Parathyroid adenoma (tissue), 2 donors: ENCODE results near the gene SP100.
"Not testable (repeated sequence)": the region's sequence is repeated elsewhere in the genome, so short reads cannot be mapped to it uniquely, and the experiment has no call there.

Source experiments
- H2AFZ ChIP-seq: fragments of 300-600 bp; sonication (generic); one replicate; pipeline ENCODE4 v1.7.0; 2017; ENCODE audit warnings: antibody characterized with exemption, mild to moderate bottlenecking
- H3K27ac ChIP-seq: fragments of 300-600 bp; sonication (generic); one replicate; pipeline ENCODE4 v1.7.0; 2017
- H3K27me3 ChIP-seq: fragments of 300-600 bp; sonication (generic); one replicate; pipeline ENCODE4 v1.7.0; 2017; ENCODE audit warnings: low read length; ENCODE audit not compliant: control insufficient read depth, insufficient read depth
- H3K36me3 ChIP-seq: fragments of 300-600 bp; sonication (generic); one replicate; pipeline ENCODE4 v1.7.0; 2017; ENCODE audit warnings: low read length; ENCODE audit not compliant: control insufficient read depth, insufficient read depth
- H3K4me1 ChIP-seq: fragments of 300-600 bp; sonication (generic); one replicate; pipeline ENCODE4 v1.7.0; 2017; ENCODE audit warnings: control low read depth
- H3K4me2 ChIP-seq: fragments of 300-600 bp; sonication (generic); one replicate; pipeline ENCODE4 v1.7.0; 2017; ENCODE audit warnings: low read length
- H3K4me3 ChIP-seq: fragments of 300-600 bp; sonication (generic); one replicate; pipeline ENCODE4 v1.7.0; 2017; ENCODE audit warnings: low read depth, low read length
- H3K79me2 ChIP-seq: fragments of 300-600 bp; sonication (generic); one replicate; pipeline ENCODE4 v1.7.0; 2017; ENCODE audit warnings: control low read depth
- H3K9ac ChIP-seq: fragments of 300-600 bp; sonication (generic); one replicate; pipeline ENCODE4 v1.7.0; 2017; ENCODE audit warnings: mild to moderate bottlenecking
- H3K9me3 ChIP-seq: fragments of 300-600 bp; sonication (generic); one replicate; pipeline ENCODE4 v1.7.0; 2017; ENCODE audit warnings: low read length; ENCODE audit not compliant: control insufficient read depth
- CTCF ChIP-seq: fragments of 300-600 bp; sonication (generic); IDR thresholded peaks from one replicate; pipeline ENCODE4 v1.7.0; 2017; ENCODE audit warnings: antibody characterized with exemption, mild to moderate bottlenecking
- donor health status: primary hyperparathyroidism.

The SP100 gene

GRCh38 chr2:230408244-230408842 lies 7.7 kb upstream of the SP100 start:
- Histone ChIP-seq H3K27ac (peak overlapping the region; percentile 60), H3K79me2 (no peaks in the 10 kb centered on the region), H2AFZ (no peak overlapping the region), H3K9ac (no peak overlapping the region), H3K4me3 (no peak overlapping the region), H3K4me2 (no peak overlapping the region), H3K36me3 (no peaks in the 10 kb centered on the region), H3K4me1 (peaks cover 4% of the 10 kb centered on the region), H3K27me3 (no peaks in the 10 kb centered on the region), H3K9me3 (no peaks in the 10 kb centered on the region)
- no peak for TF ChIP-seq CTCF

- not testable (repeated sequence) for H3K9me3 ChIP-seq, H3K79me2 ChIP-seq, H3K27me3 ChIP-seq, H3K4me2 ChIP-seq, H3K9ac ChIP-seq, H2AFZ ChIP-seq, H3K4me3 ChIP-seq, H3K36me3 ChIP-seq, H3K4me1 ChIP-seq
- peak overlapping the region; percentile 60 for H3K27ac ChIP-seq
Measured at GRCh38 chr2:230409316-230409715, 6.7 kb upstream of the SP100 start.

- Histone ChIP-seq H3K4me2 (no peak overlapping the region), H3K4me1 (peaks cover 4% of the 10 kb centered on the region)
Measured at GRCh38 chr2:230410263-230410662, 5.7 kb upstream of the SP100 start.

GRCh38 chr2:230410861-230411569 lies 5.0 kb upstream of the SP100 start:
- peak overlapping the region; percentile 66 for H3K4me2 ChIP-seq
- H3K4me3 ChIP-seq: peak overlapping the region; percentile 85
- no peak for TF ChIP-seq CTCF
- no peaks in the 10 kb centered on the region for H3K79me2 ChIP-seq
- no peak overlapping the region for H3K9ac ChIP-seq
- no peaks in the 10 kb centered on the region for H3K36me3 ChIP-seq
- H3K9me3 ChIP-seq: no peaks in the 10 kb centered on the region
- peak overlapping the region; percentile 74 for H3K27ac ChIP-seq
- peaks cover 4% of the 10 kb centered on the region for H3K4me1 ChIP-seq
- peak overlapping the region; percentile 86 for H2AFZ ChIP-seq
- no peaks in the 10 kb centered on the region for H3K27me3 ChIP-seq

More at GRCh38 chr2:230410263-230410662, 5.7 kb upstream of the SP100 start:
- H3K9me3 ChIP-seq: no peaks in the 10 kb centered on the region
- H3K79me2 ChIP-seq: no peaks in the 10 kb centered on the region
- no peak overlapping the region for H3K4me3 ChIP-seq
- no peak overlapping the region for H2AFZ ChIP-seq
- H3K27me3 ChIP-seq: no peaks in the 10 kb centered on the region
- no peak for TF ChIP-seq CTCF
- H3K27ac ChIP-seq: no peak overlapping the region
- H3K9ac ChIP-seq: no peak overlapping the region
- H3K36me3 ChIP-seq: no peaks in the 10 kb centered on the region

GRCh38 chr2:230411570-230412370 lies 4.2 kb upstream of the SP100 start:
- H3K4me1 ChIP-seq: peaks cover 11% of the 10 kb centered on the region
- H3K27me3 ChIP-seq: no peaks in the 10 kb centered on the region
- no peaks in the 10 kb centered on the region for H3K9me3 ChIP-seq
- H2AFZ ChIP-seq: peak overlapping the region; percentile 86
- peak overlapping the region; percentile 74 for H3K27ac ChIP-seq
- H3K4me3 ChIP-seq: peak overlapping the region; percentile 85
- H3K36me3 ChIP-seq: no peaks in the 10 kb centered on the region
- peak overlapping the region; percentile 66 for H3K4me2 ChIP-seq
- H3K79me2 ChIP-seq: no peaks in the 10 kb centered on the region
- TF ChIP-seq CTCF: no peak
- H3K9ac ChIP-seq: no peak overlapping the region
